ENCODE results near the gene TYW1B.
"Not testable (repeated sequence)": the region's sequence is repeated elsewhere in the genome, so short reads cannot be mapped to it uniquely, and the experiment has no call there.

Gene TYW1B, protein sequence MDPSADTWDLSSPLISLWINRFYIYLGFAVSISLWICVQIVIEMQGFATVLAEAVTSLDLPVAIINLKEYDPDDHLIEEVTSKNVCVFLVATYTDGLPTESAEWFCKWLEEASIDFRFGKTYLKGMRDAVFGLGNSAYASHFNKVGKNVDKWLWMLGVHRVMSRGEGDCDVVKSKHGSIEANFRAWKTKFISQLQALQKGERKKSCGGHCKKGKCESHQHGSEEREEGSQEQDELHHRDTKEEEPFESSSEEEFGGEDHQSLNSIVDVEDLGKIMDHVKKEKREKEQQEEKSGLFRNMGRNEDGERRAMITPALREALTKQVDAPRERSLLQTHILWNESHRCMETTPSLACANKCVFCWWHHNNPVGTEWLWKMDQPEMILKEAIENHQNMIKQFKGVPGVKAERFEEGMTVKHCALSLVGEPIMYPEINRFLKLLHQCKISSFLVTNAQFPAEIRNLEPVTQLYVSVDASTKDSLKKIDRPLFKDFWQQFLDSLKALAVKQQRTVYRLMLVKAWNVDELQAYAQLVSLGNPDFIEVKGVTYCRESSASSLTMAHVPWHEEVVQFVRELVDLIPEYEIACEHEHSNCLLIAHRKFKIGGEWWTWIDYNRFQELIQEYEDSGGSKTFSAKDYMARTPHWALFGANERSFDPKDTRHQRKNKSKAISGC

DNA sequence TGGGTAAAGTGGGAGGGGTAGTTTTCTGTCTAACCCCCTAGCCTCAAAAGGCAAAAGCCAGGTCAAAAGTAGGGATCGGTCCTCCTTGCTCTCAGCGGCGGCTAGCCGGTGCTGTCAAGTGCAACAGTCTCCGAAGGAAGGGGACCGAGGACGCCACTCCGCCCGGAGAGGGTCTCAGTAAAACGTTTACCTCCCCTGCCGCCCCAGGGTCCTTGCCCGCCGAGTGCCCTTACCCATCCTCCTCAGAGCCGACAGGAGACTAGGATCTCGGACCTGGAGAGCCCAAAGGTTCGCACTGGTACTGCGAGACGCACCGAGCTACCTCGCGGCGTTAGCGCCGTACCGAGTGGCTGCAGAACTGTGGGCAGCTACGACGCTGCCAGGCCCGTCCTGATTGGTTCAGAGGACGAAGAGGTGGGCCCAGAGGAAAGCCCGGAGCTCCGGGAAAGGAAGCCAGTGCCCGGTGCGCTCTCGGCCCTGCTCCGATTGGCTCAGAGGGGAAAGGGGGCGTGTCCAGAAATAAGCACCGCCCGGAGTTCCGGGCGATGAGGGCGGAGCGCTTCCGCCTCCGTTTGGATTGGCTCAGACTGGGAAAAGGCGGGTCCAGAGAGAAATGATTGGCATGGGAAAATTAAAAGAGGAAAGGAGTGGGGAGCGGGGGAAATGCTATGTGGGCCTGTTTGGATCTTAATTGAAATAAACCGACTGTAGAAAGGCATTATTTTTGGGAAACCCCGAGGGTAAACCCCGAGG, at the start of gene TYW1B:
Gene TYW1B, minus strand, starts transcription at position 362 of the 753 bp plus-strand sequence. Its CDS starts 125 bp downstream, at position 237.
- peak; percentile 98 to 99 for DNase-seq

DNA sequence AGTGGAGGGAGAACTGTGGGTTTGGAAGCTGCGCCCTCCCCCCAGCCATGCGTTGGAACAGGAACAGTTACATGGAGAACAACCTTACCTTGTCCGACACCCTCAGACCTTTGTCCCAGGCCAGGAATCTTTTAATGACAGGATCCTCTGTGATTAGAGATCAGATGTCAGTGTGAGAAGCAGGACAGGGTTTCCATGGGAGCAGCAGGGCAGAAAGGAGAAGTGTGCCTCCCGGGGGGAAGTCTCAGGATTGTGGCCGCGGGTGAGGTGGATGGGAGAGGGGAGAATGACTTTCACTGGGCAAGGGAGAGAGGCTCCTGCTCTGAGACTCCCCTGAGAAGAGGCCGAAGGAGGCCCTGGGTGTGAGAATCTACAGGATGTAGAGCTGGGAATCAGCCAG, 39.6 kb upstream of the TYW1B start:
- not testable (repeated sequence) for DNase-seq

DNA sequence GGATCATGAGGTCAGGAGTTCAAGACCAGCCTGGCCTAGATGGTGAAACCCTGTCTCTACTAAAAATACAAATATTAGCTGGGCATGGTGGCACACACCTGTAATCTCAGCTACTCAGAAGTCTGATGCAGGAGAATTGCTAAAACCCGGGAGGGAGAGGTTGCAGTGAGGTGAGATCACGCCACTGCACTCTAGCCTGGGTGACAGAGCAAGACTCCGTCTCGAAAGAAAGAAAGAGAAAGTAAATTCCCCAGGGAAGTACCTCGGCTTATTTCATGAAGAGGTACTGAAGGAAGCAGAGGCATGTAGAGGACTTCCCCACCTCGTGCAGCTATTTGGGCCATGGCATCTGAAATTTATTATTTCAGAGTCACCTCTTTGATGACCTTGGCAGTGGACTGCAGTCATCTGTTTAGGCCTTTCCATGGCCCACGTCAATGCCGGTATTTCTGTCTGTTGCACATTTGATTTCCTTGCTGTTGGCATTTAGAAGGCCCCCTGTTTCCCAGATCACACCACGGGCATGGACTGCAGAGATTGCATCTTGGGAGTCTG, 30.9 kb upstream of the TYW1B start:
- DNase-seq = not testable (repeated sequence)

DNA sequence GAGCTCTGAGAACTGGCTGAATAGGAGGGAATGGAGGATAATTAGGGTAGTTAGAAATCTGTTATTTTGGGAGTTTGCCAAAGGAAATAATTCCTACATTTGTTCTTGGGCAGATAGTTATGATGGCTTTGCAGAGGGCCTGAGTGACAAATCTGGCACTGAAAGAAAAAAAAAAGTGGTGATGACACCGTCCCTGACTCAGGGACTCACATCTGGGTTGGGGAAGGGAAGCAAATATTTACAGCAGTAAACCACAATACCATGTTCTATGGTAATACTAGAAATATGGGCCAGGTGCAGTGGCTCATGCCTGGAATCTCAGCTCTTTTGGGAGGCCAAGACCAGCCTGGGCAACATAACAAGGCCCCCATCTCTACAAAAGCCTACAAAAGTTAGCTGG, 29.9 kb upstream of the TYW1B start:
- DNase-seq = not testable (repeated sequence)

DNA sequence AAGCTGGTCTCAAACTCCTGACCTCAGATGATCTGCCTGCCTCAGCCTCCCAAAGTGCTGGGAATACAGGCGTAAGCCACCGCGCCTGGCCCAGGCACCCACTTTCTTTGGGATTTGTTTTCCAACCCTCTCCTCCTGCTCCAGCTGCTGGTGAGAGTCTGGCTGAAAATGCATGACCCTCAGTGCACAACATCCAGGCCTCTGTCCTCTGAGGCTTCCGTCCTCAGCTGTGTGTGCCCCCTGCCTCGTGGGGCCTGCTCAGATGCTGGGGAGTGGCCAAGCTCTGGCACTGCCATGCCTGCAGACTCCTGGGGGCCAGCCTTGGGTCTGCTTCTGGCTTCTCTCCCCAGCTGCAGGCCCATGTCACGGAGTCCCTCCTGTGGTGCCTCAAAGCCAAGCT, 27.3 kb upstream of the TYW1B start:
- DNase-seq = not testable (repeated sequence)

DNA sequence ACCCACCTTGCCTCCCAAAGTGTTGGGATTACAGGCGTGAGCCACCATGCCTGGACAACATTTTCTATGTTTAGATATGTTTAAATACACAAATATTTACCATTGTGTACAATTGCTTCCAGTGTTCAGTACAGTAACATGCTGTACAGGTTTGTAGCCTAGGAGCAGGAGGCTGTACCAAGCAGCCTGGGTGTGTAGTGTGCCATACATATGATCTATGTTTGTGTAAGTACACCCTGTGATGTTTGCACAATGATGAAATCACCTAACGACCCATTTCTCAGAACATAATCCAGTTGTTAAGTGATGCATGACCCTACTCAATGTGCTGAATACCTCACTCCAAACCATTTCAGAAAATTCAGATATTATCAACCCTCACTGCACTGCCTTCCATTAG, 24.9 kb upstream of the TYW1B start:
- not testable (repeated sequence) for DNase-seq

DNA sequence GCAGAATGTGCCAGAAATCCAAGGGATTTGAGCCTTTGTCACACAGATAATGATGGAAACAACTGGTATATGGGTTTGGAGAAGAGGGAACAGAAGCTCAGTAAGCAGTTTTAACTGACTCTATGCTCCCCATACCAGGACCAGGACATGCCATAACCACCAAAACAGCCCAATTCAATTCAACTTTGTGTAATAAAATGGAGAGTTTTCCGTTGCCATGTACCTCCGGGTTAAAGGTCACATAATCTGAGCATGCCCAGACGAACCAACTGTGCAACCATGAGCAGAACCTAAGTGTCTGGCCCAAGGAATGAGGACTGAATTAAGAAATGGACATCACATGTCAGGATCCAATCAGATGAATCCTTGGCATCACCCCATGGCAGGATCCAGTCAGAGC, 22.7 kb upstream of the TYW1B start:
- DNase-seq = not testable (repeated sequence)

DNA sequence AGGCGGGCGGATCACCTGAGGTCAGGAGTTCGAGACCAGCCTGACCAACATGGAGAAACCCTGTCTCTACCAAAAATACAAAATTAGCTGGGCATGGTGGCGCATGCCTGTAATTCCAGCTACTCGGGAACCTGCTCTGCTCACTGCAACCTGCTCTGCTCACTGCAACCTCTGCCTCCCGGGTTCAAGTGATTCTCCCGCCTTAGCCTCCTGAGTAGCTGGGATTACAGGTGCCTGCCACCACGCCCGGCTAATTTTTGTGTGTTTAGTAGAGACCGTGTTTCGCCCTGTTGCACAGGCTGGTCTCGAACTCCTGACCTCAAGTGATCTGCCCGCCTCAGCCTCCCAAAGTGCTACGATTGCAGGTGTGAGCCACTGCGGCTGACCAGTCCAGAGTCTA, 16.1 kb upstream of the TYW1B start:
- not testable (repeated sequence) for DNase-seq

DNA sequence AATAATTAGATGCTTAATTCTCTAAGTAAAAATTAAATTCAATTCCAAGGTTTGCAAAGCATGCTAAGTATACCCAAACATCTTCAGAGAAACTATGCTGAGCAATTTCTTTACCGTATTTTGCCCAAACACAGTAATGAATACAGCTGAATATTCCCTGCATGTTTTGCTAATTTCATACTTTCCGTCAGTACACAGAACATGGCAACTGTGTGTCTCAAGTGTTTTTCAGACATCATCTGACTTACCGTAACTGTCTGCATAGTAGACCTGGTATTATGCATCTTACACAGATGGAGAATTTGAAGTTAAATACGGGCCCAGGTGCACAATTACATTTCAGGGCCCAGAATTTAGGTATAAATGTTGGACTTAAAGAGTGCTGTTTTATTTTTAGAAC, 15.2 kb upstream of the TYW1B start:
- not testable (repeated sequence) for DNase-seq

DNA sequence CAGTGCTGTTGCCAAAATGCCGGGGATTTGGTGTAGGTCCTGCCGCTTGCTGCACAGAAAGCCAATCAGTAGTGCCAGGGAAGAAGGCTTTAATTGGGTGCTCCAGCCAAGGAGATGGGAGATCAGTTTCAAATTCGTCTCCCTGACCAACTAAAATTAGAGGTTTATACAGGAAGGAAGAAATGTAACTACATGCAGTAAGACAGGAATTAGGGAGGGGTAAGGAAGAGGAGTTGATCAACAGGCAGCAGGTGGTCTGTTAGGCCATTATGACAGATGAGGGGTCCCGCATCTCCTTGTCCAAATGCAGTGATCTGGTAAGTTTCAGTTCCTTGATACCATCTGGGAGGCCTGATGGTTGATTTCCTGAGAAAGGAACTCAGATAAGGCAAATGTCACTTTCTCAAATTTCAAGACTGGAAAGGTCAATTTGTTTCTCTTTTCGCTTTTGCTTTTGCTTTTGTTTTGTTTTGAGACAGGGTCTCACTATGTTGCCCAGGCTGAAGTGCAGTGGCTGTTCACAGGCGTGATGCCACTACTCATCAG, 13.0 kb upstream of the TYW1B start:
- not testable (repeated sequence) for DNase-seq

DNA sequence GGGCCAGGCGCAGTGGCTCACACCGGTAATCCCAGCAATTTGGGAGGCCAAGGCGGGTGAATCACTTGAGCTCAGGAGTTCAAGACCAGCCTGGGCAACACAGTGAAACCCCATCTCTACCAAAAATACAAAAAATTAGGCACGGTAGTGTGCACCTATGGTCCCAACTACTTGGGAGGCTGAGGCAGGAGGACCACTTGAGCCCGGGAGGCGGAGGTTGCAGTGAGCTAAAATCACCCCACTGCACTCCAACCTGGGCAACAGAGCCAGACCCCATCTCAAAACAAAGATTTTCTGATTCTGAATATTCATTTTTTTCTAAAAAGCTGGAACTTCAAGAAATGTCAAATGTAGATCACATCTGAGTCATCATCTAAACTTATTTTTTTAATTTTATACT, 10.3 kb upstream of the TYW1B start:
- not testable (repeated sequence) for DNase-seq

DNA sequence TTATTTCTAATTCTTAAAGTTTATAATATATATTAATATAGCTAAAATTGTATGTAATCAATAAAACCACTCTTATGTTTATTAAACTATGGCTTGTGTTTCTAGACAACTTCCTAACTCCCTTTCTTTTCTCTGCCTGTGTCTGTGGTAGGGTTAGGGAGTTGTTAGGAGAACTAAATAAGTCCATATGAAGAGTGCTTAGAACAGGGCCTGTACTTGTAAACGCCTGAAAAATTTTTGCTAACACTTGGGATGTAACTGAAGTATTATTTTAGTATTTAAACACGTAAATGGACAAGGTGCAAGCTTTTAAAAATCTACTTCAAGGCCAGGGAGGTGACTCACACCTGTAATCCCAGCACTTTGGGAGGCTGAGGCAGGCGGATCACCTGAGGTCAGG, 9.3 kb upstream of the TYW1B start:
- DNase-seq = not testable (repeated sequence)

DNA sequence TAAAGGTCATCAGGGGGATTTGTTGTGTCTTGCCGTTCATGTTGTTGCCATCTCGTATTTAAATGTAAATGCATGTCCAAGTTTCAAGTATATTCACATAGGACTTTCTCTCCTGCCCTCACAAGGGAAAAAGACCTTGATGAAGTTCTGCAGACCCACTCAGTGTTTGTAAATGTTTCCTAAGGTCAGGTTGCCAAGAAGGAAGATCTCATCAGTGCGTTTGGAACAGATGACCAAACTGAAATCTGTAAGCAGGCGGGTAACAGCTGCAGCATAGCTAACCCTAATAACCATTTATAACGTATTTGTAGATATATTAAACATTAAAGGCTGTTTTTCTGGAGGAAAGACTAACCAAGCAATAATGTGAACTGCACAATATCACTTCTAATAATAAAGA, 2.6 kb upstream of the TYW1B start:
- DNase-seq = not testable (repeated sequence)

DNA sequence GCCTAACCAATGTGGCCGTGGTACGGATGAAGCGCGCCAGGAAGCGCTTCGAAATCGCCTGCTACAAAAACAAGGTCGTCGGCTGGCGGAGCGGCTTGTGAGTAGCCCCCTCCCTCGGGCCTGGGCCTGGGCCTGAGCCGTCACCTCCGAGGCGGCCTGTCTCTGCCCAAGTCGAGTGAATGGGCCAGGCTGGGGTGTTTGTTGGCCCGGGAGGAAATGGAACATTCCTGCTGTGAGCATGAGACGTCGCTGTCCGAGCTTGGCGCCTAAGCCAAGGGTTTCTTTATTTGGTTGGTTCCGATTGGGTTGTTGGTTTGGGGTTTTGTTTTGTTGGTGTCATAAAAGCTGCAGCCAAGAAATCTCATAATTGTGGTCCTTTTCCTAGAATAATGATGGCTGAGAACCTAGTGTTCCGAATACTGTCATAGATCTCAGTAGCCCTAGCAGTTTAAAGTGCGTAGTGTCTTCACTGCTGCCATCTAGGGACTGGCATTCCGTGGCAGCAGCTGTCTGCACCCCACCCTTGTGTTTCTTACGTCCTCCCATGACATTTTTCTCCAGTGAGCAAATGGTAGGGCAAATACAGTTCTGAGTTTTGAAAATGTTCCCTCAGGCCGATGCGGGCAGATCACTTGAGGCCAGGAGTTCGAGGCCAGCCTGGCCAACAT, 1.8 kb upstream of the TYW1B start:
- not testable (repeated sequence) for DNase-seq

DNA sequence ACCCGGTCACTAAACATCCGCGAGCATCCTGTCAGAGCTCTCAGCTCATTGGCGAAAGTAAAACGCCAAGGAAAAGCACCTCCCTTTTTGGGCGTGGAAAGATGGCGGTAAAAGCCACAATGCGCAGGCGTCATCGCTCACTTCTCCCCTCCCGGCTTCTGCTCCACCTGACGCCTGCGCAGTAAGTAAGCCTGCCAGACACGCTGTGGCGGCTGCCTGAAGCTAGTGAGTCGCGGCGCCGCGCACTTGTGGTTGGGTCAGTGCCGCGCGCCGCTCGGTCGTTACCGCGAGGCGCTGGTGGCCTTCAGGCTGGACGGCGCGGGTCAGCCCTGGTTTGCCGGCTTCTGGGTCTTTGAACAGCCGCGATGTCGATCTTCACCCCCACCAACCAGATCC, 1.3 kb upstream of the TYW1B start:
- peak; percentile 98 to 99 for DNase-seq

DNA sequence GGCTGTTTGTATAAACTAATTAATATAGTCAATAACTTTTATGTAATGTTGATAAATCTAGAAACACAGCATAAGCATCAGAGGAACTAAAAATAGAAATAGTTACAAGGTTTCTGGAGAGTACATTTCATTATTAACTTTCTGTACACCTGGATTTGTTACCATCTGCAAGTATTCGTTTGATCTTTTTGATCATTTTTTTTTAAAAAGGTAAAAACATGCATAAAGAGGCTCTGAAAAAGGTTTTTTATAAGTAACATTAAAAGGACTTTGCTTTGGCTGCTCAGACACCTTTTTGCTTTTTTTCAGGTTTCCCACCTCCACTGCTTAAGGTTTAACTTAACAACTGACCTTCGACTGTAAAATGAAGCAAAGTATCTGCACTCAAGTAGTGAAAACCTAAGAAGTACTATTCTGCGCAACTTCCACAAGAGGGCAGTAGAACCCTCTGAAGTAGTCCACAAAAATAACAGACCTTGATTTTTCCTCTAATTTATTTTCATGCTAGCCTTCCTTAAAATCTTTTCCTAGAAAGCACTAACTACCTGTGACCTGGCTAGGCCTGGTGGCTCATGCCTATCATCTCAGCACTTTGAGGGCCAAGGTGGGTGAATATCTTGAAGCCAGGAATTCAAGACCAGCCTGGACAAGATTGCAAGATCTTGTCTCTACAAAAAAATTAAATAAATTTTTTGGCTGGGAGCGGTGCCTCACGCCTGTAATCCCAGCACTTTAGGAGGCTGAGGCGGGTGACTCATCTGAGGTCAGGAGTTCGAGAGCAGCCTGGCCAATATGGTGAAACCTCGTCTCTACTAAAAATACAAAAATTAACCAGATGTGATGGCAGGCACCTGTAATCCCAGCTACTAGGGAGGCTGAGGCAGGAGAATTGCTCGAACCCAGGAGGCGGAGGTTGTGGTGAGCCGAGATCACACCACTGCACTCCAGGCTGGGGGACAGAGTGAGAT, 4.0 kb downstream of the TYW1B start:
- DNase-seq = not testable (repeated sequence)

DNA sequence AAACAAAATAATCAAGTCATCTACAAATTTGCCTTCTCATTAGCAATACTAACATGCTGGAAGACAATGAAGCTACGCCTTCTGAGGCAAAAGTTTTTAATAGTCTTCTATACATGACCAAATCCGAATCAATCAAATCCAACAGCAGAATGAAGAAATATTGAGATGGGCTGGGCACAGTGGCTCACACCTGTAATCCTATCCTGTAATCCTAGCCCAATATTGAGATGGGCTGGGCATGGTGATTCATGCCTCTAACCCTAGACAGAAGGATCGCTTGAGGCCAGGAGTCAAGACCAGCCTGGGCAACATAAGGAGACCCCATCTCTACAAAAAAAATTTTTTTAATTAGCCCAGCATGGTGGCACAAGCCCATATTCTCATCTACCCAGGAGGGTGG, 5.5 kb downstream of the TYW1B start:
- DNase-seq = not testable (repeated sequence)

DNA sequence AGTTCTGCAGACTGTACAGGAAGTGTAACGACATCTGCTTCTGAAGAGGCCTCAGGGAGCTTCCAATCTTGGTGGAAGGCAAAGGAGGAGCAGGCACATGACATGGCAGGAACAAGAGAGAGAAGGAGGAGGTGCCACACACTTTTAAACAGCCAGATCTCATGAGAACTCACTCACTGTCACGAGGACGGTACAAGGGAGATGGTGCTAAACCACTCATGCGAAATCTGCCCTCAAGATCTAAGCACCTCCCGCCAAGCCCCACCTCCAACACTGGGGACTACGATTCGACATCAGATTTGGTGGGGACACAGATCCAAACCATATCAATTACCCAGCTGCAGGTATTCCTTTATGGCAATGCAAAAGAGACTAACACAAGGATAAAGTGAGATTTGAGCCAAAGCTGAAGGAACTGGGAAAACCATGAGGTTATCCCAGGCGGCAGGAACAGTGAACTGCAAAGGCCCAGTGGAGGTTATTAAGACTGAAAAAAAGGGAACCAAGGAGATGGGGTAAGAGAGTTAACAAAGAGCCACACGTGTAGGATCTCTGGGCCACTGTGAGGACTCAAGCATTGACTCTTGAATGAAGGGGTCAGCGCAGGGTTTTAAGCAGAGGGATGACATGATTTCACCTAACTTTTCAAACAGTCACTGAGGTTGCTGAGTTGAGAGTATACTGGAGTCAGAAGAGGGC, 9.2 kb downstream of the TYW1B start:
- not testable (repeated sequence) for DNase-seq

DNA sequence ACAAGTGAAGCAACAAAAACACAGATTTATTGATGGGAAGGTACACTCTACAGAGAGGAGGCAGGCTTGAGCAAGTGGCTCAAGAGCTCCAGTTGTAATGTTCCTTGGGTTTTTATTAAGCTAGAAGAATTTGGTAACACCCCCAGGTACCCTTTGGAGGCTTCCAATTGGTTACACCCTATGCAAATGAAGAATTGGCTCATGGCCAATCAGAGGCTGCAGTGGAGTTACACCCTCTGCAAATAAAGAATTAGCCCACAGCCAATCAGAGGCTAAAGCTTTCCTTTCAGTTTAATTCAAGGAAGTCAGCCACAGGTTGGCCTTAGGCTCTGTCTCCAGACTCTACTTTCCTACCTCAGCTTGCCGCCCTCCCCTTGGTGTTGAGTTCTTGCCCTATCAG, 10.3 kb downstream of the TYW1B start:
- DNase-seq = not testable (repeated sequence)

Data from NCI-H1930 (cell line).